Transverse colon (tissue), 4 donors: Measurements from ENCODE around the gene TTC19. TPM values are rescaled to one million over a fixed set of nuclear protein-coding genes. Genes with fewer than 3 reads are reported as not detected.

Source experiments
- DNase-seq: peaks from one replicate; pipeline ENCODE4 v3.0.0-alpha.2; 2019
- H3K27ac ChIP-seq, 4 donors: fragments of 200-600 bp; sonication (generic); 2 replicates each; pipeline ENCODE4 v1.5.1; 2016 to 2018; ENCODE audit warnings: inconsistent platforms in 4 of 4
- H3K27me3 ChIP-seq: fragments of 200-600 bp; sonication (generic); 2 replicates; pipeline ENCODE4 v1.5.1; 2017; ENCODE audit warnings: inconsistent platforms
- H3K36me3 ChIP-seq, 4 donors: fragments of 200-600 bp; sonication (generic); 2 replicates each; pipeline ENCODE4 v1.5.1; 2017 to 2019; ENCODE audit warnings: inconsistent platforms in 4 of 4
- H3K4me1 ChIP-seq, 4 donors: fragments of 200-600 bp; sonication (generic); 2 replicates each; pipeline ENCODE4 v1.5.1; 2017 to 2020; ENCODE audit warnings: inconsistent platforms in 4 of 4
- H3K4me3 ChIP-seq, 4 donors: fragments of 200-600 bp; sonication (generic); 1 replicate in 1 of 4; 2 replicates in 3 of 4; pipeline versions ENCODE4 v1.5.1 to v1.6.1; 2017 to 2019; ENCODE audit warnings: inconsistent platforms in 4 of 4
- H3K9me3 ChIP-seq, 2 donors: fragments of 200-600 bp; sonication (generic); 2 replicates each; pipeline ENCODE4 v1.5.1; 2017 to 2019; ENCODE audit warnings: inconsistent platforms in 2 of 2
- EP300 ChIP-seq: sonication (generic); formaldehyde crosslinking; IDR thresholded peaks from one replicate; pipeline ENCODE4 v1.6.1; 2017; ENCODE audit warnings: antibody characterized with exemption, low read depth
- POLR2A ChIP-seq: fragments of 450-650 bp; IDR thresholded peaks from one replicate; pipeline ENCODE4 v1.6.1; 2016; ENCODE audit warnings: antibody characterized with exemption, mild to moderate bottlenecking, moderate library complexity
- POLR2AphosphoS5 ChIP-seq, 3 donors: sonication (generic); formaldehyde crosslinking; IDR thresholded peaks; one replicate each; pipeline ENCODE4 v1.6.1; 2016; ENCODE audit warnings: antibody characterized with exemption in 3 of 3
- WGBS, 2 donors: methylation state at CpG; one replicate each; pipeline ENCODE4 v1.1.5; 2018; ENCODE audit warnings: low coverage in 1 of 2; 5-methylcytosine and 5-hydroxymethylcytosine counted together
- in situ Hi-C, 4 donors: fragments of 200-750 bp; cut with MboI; loops; one replicate each; pipeline versions ENCODE4 v1.15.0 to v1.15.1; 2017; ENCODE audit warnings: low sequenced_read_pairs in 3 of 4, low pct_ligation_motif_present in 1 of 4, low pct_unique_long_range_greater_than_20kb in 1 of 4
- intact Hi-C: fragments of 100-400 bp; cut with DNase I; formaldehyde crosslinking; loops from one replicate; pipeline ENCODE4 v1.15.1; 2023; ENCODE audit warnings: low total_unique reads
- total RNA-seq, 4 donors: library from RNA; depleted of rRNA; stranded (reverse); fragments of >200 nt; gene quantifications; one replicate each; pipeline ENCODE4 v1.1.0, GENCODE V29; 2016
- TF ChIP-seq, protein P1 (sequence below), 5 experiments: fragments of 200-600 bp in 3 of 5; fragments of 450-650 bp in 2 of 5; sonication (generic) in 3 of 5; IDR thresholded peaks; 1 replicate in 2 of 5; 2 replicates in 3 of 5; pipeline ENCODE4 v1.5.1; 2016 to 2017; ENCODE audit warnings: antibody characterized with exemption in 5 of 5, inconsistent platforms in 3 of 5, mild to moderate bottlenecking in 2 of 5, moderate library complexity in 1 of 5

Gene TTC19
- total RNA-seq, 4 donors from 2014 or later: 65.3 to 371 (median 187) TPM

DNA sequence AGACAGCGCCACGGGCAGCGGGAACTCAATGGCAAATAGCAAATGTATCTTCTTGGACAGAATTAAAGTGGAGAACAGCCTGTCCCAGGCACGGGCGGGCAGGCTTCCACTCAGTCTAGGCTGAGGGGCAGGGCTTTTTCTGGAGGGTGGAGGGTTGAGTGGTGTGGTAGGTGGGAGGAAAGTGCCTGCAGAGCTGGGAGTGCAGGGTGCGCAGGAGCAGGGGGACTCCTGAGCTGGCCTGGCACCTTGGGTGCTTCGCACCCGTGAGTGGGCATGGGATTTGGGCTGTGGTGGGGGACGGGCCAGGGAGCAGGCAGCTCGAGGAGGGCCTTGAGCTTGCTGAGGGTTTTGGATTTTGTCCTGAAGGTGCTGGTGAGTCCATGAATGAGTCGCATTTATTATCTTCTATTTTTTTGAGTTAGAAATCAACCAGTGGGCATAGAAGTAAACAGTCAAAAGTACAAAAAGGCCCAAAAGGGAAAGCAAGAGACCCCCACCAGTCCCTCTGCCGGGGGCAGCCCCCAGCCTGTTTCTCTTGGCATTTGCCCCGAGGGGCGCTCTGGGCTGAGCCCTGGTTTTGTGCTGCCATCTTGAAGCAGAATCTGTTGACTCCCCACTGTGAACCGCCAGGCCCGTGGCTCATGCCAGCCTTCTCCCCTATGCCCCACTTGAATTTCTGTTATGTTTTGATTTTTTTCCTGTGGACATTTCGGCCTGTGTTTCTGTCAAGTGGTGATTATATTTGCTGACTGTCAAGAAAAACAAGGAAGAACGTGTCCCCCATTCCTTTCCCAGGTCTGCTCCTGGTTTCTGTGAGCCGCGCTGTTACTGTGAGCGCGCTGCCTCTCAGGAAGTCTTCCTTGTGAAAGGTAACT is 46.5 kb upstream of the TTC19 start:
- WGBS, 2 donors: 44 to 79% methylated on average over 3 to 21 of the region's 22 CpGs
- peaks cover 0 to 16% (median 8%) of the 10 kb centered on the region in 4 donors for H3K4me1 ChIP-seq
- no peak overlapping the region for H3K27ac ChIP-seq
- H3K9me3 ChIP-seq: no peaks in the 10 kb centered on the region
- in situ Hi-C loops (no loop called here), intact Hi-C loops (no loop called here)
- H3K4me3 ChIP-seq: no peak overlapping the region
- TF ChIP-seq POLR2A (no peak), POLR2AphosphoS5 (IDR thresholded peaks at IDR 0.05) (no peak), EP300 (no peak)
- TF ChIP-seq, protein P1, sequence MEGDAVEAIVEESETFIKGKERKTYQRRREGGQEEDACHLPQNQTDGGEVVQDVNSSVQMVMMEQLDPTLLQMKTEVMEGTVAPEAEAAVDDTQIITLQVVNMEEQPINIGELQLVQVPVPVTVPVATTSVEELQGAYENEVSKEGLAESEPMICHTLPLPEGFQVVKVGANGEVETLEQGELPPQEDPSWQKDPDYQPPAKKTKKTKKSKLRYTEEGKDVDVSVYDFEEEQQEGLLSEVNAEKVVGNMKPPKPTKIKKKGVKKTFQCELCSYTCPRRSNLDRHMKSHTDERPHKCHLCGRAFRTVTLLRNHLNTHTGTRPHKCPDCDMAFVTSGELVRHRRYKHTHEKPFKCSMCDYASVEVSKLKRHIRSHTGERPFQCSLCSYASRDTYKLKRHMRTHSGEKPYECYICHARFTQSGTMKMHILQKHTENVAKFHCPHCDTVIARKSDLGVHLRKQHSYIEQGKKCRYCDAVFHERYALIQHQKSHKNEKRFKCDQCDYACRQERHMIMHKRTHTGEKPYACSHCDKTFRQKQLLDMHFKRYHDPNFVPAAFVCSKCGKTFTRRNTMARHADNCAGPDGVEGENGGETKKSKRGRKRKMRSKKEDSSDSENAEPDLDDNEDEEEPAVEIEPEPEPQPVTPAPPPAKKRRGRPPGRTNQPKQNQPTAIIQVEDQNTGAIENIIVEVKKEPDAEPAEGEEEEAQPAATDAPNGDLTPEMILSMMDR (IDR thresholded peaks at IDR 0.05): no peak
- H3K36me3 ChIP-seq: no peaks in the 10 kb centered on the region
- H3K27me3 ChIP-seq: no peaks in the 10 kb centered on the region
- no peak for DNase-seq

DNA sequence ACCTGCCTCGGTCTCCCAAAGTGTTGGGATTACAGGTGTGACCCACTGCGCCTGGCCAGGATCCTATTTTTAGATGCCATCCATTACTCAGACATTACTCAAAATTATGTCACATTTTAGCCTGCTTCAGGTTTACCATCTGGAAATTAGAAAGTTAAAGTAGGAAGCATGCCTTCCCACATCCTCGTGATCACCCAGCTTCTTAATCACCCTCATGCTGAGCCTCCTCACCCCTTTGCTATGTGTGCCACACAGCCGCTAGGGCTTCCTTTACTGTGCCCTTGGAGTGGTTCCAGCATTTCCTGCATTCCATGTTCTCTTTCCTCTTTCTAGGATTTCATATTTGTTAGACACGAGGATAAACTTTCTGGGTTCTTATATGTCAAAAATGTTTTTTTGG is 45.4 kb upstream of the TTC19 start:
- WGBS, 2 donors: 33 to 64% methylated on average over 2 to 5 of the region's 5 CpGs
- in situ Hi-C loops: no loop called here

DNA sequence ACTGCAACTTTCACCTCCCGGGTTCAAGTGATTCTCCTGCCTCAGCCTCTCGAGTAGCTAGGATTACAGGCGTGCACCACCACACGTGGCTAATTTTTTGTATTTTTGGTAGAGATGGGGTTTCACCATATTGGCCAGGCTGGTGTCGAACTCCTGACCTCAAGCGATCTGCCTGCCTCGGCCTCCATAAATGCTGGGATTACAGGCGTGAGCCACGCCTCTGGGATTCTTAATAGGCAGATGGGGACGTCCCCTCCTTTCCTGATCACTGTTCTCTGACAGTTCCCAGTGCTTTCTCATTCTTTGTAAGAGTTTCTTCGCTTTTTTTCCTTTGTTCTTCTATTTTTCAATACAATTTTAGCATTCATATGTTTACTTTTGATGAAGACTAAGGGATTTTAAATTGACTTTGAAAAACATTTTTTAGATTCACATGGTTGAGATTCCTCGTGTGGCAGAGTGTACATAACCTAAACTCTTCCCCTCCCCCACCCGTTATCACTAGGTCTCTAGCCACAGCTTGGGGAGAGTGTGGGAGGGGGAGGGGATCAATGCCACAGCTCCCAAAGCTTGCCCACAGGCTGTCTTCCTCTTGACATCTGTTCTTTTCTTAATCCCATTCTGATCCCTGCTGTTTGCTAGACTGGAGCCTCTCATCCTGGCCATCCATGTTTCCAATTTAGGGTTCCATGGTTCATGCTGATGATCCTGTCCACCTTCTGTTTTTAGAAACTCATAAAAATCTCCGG is 43.7 kb upstream of the TTC19 start:
- TF ChIP-seq POLR2AphosphoS5 (IDR thresholded peaks at IDR 0.05): no peak
- TF ChIP-seq POLR2A: no peak
- no peak for TF ChIP-seq EP300
- TF ChIP-seq, protein P1 (IDR thresholded peaks at IDR 0.05): no peak
- in situ Hi-C loops: no loop called here
- intact Hi-C loops: no loop called here
- Histone ChIP-seq H3K36me3 (no peaks in the 10 kb centered on the region), H3K27me3 (no peaks in the 10 kb centered on the region), H3K27ac (no peak overlapping the region), H3K4me1 (peaks cover 6 to 24% (median 9%) of the 10 kb centered on the region in 4 donors), H3K4me3 (no peak overlapping the region), H3K9me3 (no peaks in the 10 kb centered on the region)
- 74 to 75% methylated on average over 9 to 14 of the region's 14 CpGs for WGBS, 2 donors
- no peak for DNase-seq

More for the DNA sequence above, 45.4 kb upstream of the TTC19 start:
- intact Hi-C loops: no loop called here
- H3K4me3 ChIP-seq: no peak overlapping the region
- H3K36me3 ChIP-seq: no peaks in the 10 kb centered on the region
- TF ChIP-seq, protein P1 (IDR thresholded peaks at IDR 0.05): no peak
- no peak for TF ChIP-seq POLR2A
- H3K4me1 ChIP-seq: peaks cover 6 to 17% (median 9%) of the 10 kb centered on the region in 4 donors
- H3K27ac ChIP-seq: no peak overlapping the region
- no peak for DNase-seq
- no peaks in the 10 kb centered on the region for H3K27me3 ChIP-seq
- no peaks in the 10 kb centered on the region for H3K9me3 ChIP-seq

DNA sequence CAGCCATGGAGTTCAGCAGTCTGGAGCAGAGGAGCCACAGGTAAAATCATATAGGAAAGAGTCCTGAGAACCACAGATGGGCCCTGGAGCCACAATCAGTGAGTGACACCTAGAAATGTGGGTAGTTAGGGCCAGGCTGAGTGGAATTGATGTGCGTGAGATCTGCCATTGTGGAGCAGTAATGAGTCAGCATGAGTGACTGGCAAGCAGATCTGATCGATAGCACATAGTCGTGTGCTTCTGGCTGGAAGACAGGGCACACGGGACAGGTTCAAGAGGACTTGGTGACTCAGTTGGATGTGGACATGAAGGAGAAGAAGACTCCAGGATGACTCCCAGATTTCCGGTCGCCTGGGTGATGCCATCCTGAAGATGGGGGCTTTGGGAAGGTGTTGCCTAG is 42.4 kb upstream of the TTC19 start:
- WGBS, 2 donors: 79% methylated on average over 6 of the region's 6 CpGs; no CpG with 5 or more reads in 1 of the 2 donors
- no peak for DNase-seq
- Histone ChIP-seq H3K27me3 (no peaks in the 10 kb centered on the region), H3K9me3 (no peaks in the 10 kb centered on the region), H3K4me1 (peaks cover 6 to 18% (median 9%) of the 10 kb centered on the region in 4 donors), H3K36me3 (no peaks in the 10 kb centered on the region), H3K27ac (no peak overlapping the region), H3K4me3 (no peak overlapping the region)
- TF ChIP-seq EP300 (no peak), POLR2A (no peak), POLR2AphosphoS5 (IDR thresholded peaks at IDR 0.05) (no peak)
- TF ChIP-seq, protein P1 (IDR thresholded peaks at IDR 0.05): no peak
- in situ Hi-C loops (no loop called here), intact Hi-C loops (no loop called here)
